H9 (cell line): ENCODE data around the gene PSAPL1. TPM values are rescaled to one million over a fixed set of nuclear protein-coding genes. Genes with fewer than 3 reads are reported as not detected.

Experiments
- DNase-seq: peaks from one replicate; pipeline ENCODE4 v3.0.0-alpha.2; 2017
- H2AFZ ChIP-seq: one replicate; pipeline ENCODE4 v1.6.1; 2013; ENCODE audit warnings: mild to moderate bottlenecking, low read length, control low read depth, moderate library complexity
- H2AK5ac ChIP-seq: 2 replicates; pipeline ENCODE4 v1.6.1; 2013; ENCODE audit warnings: low read length, control low read depth, mixed read lengths; ENCODE audit not compliant: insufficient read length
- H2BK120ac ChIP-seq: one replicate; pipeline ENCODE4 v1.6.1; 2013; ENCODE audit warnings: low read depth, mild to moderate bottlenecking, low read length, control low read depth, inconsistent platforms; ENCODE audit not compliant: poor library complexity, severe bottlenecking
- H2BK12ac ChIP-seq: 2 replicates; pipeline ENCODE4 v1.6.1; 2013; ENCODE audit warnings: low read length, control low read depth, mixed read lengths, low read depth; ENCODE audit not compliant: insufficient read length
- H2BK15ac ChIP-seq: 2 replicates; pipeline ENCODE4 v1.6.1; 2013; ENCODE audit warnings: low read depth, low read length, control low read depth
- H2BK20ac ChIP-seq: one replicate; pipeline ENCODE4 v1.6.1; 2013; ENCODE audit warnings: low read depth, mild to moderate bottlenecking, low read length, control low read depth, inconsistent platforms; ENCODE audit not compliant: poor library complexity, severe bottlenecking
- H2BK5ac ChIP-seq: 2 replicates; pipeline ENCODE4 v1.6.1; 2013; ENCODE audit warnings: low read length, control low read depth, mixed read lengths; ENCODE audit not compliant: insufficient read length
- H3K14ac ChIP-seq: 2 replicates; pipeline ENCODE4 v1.6.1; 2013; ENCODE audit warnings: low read length, control low read depth; ENCODE audit not compliant: insufficient read depth
- H3K18ac ChIP-seq: 2 replicates; pipeline ENCODE4 v1.6.1; 2013; ENCODE audit warnings: low read depth, mild to moderate bottlenecking, mixed read lengths, low read length, control low read depth; ENCODE audit not compliant: insufficient read length
- H3K23ac ChIP-seq: 2 replicates; pipeline ENCODE4 v1.6.1; 2013; ENCODE audit warnings: low read length, control low read depth, mixed read lengths, low read depth; ENCODE audit not compliant: insufficient read length
- H3K23me2 ChIP-seq: 2 replicates; pipeline ENCODE4 v1.6.1; 2013; ENCODE audit warnings: low read depth, mild to moderate bottlenecking, mixed read lengths, low read length, control low read depth; ENCODE audit not compliant: insufficient read length, poor library complexity, severe bottlenecking
- H3K27ac ChIP-seq: 2 replicates; pipeline ENCODE4 v1.5.1; 2013; ENCODE audit warnings: low read length, control low read depth, mixed read lengths, low read depth; ENCODE audit not compliant: insufficient read length
- H3K27me3 ChIP-seq: 2 replicates; pipeline ENCODE4 v1.6.1; 2013; ENCODE audit warnings: low read length, control low read depth, inconsistent platforms; ENCODE audit not compliant: insufficient read depth
- H3K4ac ChIP-seq: 2 replicates; pipeline ENCODE4 v1.6.1; 2013; ENCODE audit warnings: low read depth, mild to moderate bottlenecking, control low read depth, inconsistent platforms, low read length, moderate library complexity
- H3K4me1 ChIP-seq: 2 replicates; pipeline ENCODE4 v1.6.1; 2013; ENCODE audit warnings: low read length, control low read depth, inconsistent platforms; ENCODE audit not compliant: insufficient read depth
- H3K4me2 ChIP-seq: 2 replicates; pipeline ENCODE4 v1.6.1; 2013; ENCODE audit warnings: low read length, control low read depth, mixed read lengths; ENCODE audit not compliant: insufficient read length, insufficient read depth
- H3K56ac ChIP-seq: 2 replicates; pipeline ENCODE4 v1.6.1; 2013; ENCODE audit warnings: low read depth, mild to moderate bottlenecking, mixed read lengths, low read length, control low read depth; ENCODE audit not compliant: insufficient read length
- H3K79me1 ChIP-seq: 2 replicates; pipeline ENCODE4 v1.6.1; 2013; ENCODE audit warnings: low read depth, mild to moderate bottlenecking, moderate library complexity, low read length, control low read depth, inconsistent platforms; ENCODE audit not compliant: insufficient read depth, poor library complexity, severe bottlenecking
- H3K79me2 ChIP-seq: 2 replicates; pipeline ENCODE4 v1.6.1; 2013; ENCODE audit warnings: low read length, control low read depth, inconsistent platforms; ENCODE audit not compliant: insufficient read depth
- H3K9ac ChIP-seq: 2 replicates; pipeline ENCODE4 v1.6.1; 2013; ENCODE audit warnings: low read length, control low read depth, mixed read lengths; ENCODE audit not compliant: insufficient read length; ENCODE audit errors: extremely low read depth
- H3K9me3 ChIP-seq: one replicate; pipeline ENCODE4 v1.6.1; 2013; ENCODE audit warnings: low read depth, low read length, inconsistent platforms; ENCODE audit not compliant: control insufficient read depth
- H3T11ph ChIP-seq: one replicate; pipeline ENCODE4 v1.6.1; 2013; ENCODE audit warnings: mild to moderate bottlenecking, low read length, control low read depth, inconsistent platforms
- H4K20me1 ChIP-seq: one replicate; pipeline ENCODE4 v1.6.1; 2013; ENCODE audit not compliant: control insufficient read depth, insufficient read length, insufficient read depth
- H4K5ac ChIP-seq: 2 replicates; pipeline ENCODE4 v1.6.1; 2013; ENCODE audit warnings: low read depth, mild to moderate bottlenecking, mixed read lengths, low read length, control low read depth; ENCODE audit not compliant: insufficient read length
- H4K8ac ChIP-seq: replicated peaks from 2 replicates; pipeline ENCODE4 v1.6.1; 2013; ENCODE audit warnings: low read length, control low read depth, mixed read lengths, low read depth; ENCODE audit not compliant: insufficient read length
- H4K91ac ChIP-seq: 2 replicates; pipeline ENCODE4 v1.6.1; 2013; ENCODE audit warnings: low read depth, mild to moderate bottlenecking, moderate library complexity, mixed read lengths, low read length, control low read depth; ENCODE audit not compliant: insufficient read length
- H3K27ac Mint-ChIP-seq, 3 experiments: 2 replicates in 2 of 3; 3 replicates in 1 of 3; pipeline ENCODE4 v1.8.0; 2020 to 2021; ENCODE audit warnings: mixed read lengths in 3 of 3, mild to moderate bottlenecking in 1 of 3, moderate library complexity in 1 of 3
- H3K27me3 Mint-ChIP-seq: 2 replicates; pipeline ENCODE4 v1.8.0; 2021; ENCODE audit warnings: low read depth, mild to moderate bottlenecking, moderate library complexity, mixed read lengths
- H3K36me3 Mint-ChIP-seq, 3 experiments: 2 replicates in 2 of 3; 3 replicates in 1 of 3; pipeline ENCODE4 v1.8.0; 2020 to 2021; ENCODE audit warnings: low read depth in 3 of 3, mixed read lengths in 3 of 3; ENCODE audit not compliant: insufficient read depth in 1 of 3
- H3K4me1 Mint-ChIP-seq, 2 experiments: 2 replicates each; pipeline ENCODE4 v1.8.0; 2020; ENCODE audit warnings: mixed read lengths in 2 of 2
- H3K4me3 Mint-ChIP-seq, 2 experiments: 2 replicates in 1 of 2; 3 replicates in 1 of 2; pipeline ENCODE4 v1.8.0; 2020 to 2021; ENCODE audit warnings: mild to moderate bottlenecking in 2 of 2, mixed read lengths in 2 of 2, moderate library complexity in 1 of 2
- H3K9me3 Mint-ChIP-seq, 2 experiments: 2 replicates in 1 of 2; 3 replicates in 1 of 2; pipeline ENCODE4 v1.8.0; 2020; ENCODE audit warnings: mild to moderate bottlenecking in 2 of 2, mixed read lengths in 2 of 2, moderate library complexity in 1 of 2
- WGBS: extraction: QIAGEN DNeasy Blood & Tissue Kit; methylation state at CpG from one replicate; pipeline ENCODE4 v1.1.7; 2013; ENCODE audit warnings: missing lambda C conversion rate, low lambda C conversion rate, mixed read lengths; ENCODE audit not compliant: insufficient read length; ENCODE audit errors: extremely low coverage; 5-methylcytosine and 5-hydroxymethylcytosine counted together
- total RNA-seq: library from RNA; stranded (reverse); gene quantifications from 2 replicates; pipeline ENCODE4 v1.2.1, GENCODE V29; 2021
- TF ChIP-seq, protein P1 (sequence below): fragments of 200-600 bp; sonication (generic); conservative IDR thresholded peaks from 3 replicates; pipeline ENCODE4 v1.8.0; 2021; ENCODE audit warnings: antibody characterized with exemption, mild to moderate bottlenecking

Gene PSAPL1
- total RNA-seq, 1 experiment from 2014 or later: 0.04 TPM

DNA sequence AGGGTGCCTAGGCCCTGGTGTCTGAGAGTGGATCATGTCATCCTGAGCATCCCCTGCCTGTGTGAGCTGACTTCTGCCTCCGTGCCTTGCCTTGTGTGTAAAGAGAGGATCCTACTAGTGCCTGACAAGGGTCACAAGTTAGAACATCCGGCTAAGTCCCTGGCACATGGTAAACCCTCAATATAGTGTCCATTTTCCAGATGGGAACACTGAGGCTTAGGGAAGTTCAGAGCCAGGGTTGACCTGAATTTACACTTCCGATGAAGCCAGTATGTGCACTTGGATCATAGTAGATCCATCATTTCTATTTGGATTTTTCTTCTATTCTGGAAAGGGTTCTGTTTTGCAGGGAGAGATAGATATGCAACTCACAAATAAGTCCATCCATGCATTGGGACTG is 12.5 kb upstream of the PSAPL1 start:
- H3K36me3 Mint-ChIP-seq: no peaks in the 10 kb centered on the region; a peak in 1 of 7 replicates
- no peak overlapping the region for H2BK20ac ChIP-seq
- no peak overlapping the region for H3T11ph ChIP-seq
- no peak overlapping the region for H3K4me2 ChIP-seq
- no peak overlapping the region for H3K27ac Mint-ChIP-seq
- H3K23me2 ChIP-seq: no peaks in the 10 kb centered on the region
- H4K8ac ChIP-seq: no peak overlapping the region
- no peak overlapping the region for H2BK120ac ChIP-seq
- peaks cover 15% of the 10 kb centered on the region for H3K27me3 Mint-ChIP-seq
- no peak overlapping the region for H3K27ac ChIP-seq
- no peaks in the 10 kb centered on the region; a peak in 1 of 5 replicates for H3K9me3 Mint-ChIP-seq
- DNase-seq: no peak
- H3K4me3 Mint-ChIP-seq: no peak overlapping the region
- H2BK12ac ChIP-seq: no peak overlapping the region
- WGBS: no CpG with 5 or more reads among the region's 3 CpGs
- peaks cover 7 to 24% of the 10 kb centered on the region in 2 experiments for H3K4me1 Mint-ChIP-seq
- no peak overlapping the region for H2AK5ac ChIP-seq
- H3K18ac ChIP-seq: no peak overlapping the region
- H3K56ac ChIP-seq: no peak overlapping the region
- H2AFZ ChIP-seq: no peak overlapping the region
- H3K14ac ChIP-seq: no peak overlapping the region
- no peaks in the 10 kb centered on the region for H4K20me1 ChIP-seq
- no peak overlapping the region for H3K9ac ChIP-seq
- no peaks in the 10 kb centered on the region for H3K9me3 ChIP-seq
- H4K91ac ChIP-seq: no peak overlapping the region
- H2BK5ac ChIP-seq: no peak overlapping the region
- H3K27me3 ChIP-seq: no peaks in the 10 kb centered on the region
- H3K79me2 ChIP-seq: no peaks in the 10 kb centered on the region
- H2BK15ac ChIP-seq: no peak overlapping the region
- TF ChIP-seq, protein P1, sequence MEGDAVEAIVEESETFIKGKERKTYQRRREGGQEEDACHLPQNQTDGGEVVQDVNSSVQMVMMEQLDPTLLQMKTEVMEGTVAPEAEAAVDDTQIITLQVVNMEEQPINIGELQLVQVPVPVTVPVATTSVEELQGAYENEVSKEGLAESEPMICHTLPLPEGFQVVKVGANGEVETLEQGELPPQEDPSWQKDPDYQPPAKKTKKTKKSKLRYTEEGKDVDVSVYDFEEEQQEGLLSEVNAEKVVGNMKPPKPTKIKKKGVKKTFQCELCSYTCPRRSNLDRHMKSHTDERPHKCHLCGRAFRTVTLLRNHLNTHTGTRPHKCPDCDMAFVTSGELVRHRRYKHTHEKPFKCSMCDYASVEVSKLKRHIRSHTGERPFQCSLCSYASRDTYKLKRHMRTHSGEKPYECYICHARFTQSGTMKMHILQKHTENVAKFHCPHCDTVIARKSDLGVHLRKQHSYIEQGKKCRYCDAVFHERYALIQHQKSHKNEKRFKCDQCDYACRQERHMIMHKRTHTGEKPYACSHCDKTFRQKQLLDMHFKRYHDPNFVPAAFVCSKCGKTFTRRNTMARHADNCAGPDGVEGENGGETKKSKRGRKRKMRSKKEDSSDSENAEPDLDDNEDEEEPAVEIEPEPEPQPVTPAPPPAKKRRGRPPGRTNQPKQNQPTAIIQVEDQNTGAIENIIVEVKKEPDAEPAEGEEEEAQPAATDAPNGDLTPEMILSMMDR: no peak
- no peak overlapping the region for H4K5ac ChIP-seq
- no peaks in the 10 kb centered on the region for H3K79me1 ChIP-seq
- H3K23ac ChIP-seq: no peak overlapping the region
- H3K4ac ChIP-seq: no peak overlapping the region
- H3K4me1 ChIP-seq: no peaks in the 10 kb centered on the region; the same call in 1 of the 2 replicates
